HG02678 (cell line): ENCODE data around the gene DYTN.

ENCODE experiments used
- ATAC-seq: cut with Tn5 transposase; IDR thresholded peaks from one replicate; pipeline ENCODE4 v1.9.1; 2021; ENCODE audit warnings: mild to moderate bottlenecking, moderate library complexity; ENCODE audit not compliant: unreplicated experiment

Gene DYTN

GRCh38 chr2:206701952-206702605 lies 16.1 kb downstream of the DYTN start:
- ATAC-seq, result no peak

- no peak for ATAC-seq
These were observed 18.0 kb downstream of the DYTN start for GRCh38 chr2:206700156-206700555.

GRCh38 chr2:206698811-206699210 lies 19.4 kb downstream of the DYTN start:
- no peak for ATAC-seq

GRCh38 chr2:206696910-206697309 lies 21.3 kb downstream of the DYTN start:
- no peak for ATAC-seq

GRCh38 chr2:206693399-206694137 lies 24.6 kb downstream of the DYTN start:
- peak; percentile 72 for ATAC-seq

GRCh38 chr2:206692971-206693370 lies 25.2 kb downstream of the DYTN start:
- ATAC-seq, result no peak

- ATAC-seq, result no peak
These were observed 29.2 kb downstream of the DYTN start for GRCh38 chr2:206688990-206689389.

- ATAC-seq, result no peak
These were observed 29.7 kb downstream of the DYTN start for GRCh38 chr2:206688453-206688852.

- no peak for ATAC-seq
These were observed 34.6 kb downstream of the DYTN start for GRCh38 chr2:206683546-206683945.

- no peak for ATAC-seq
These were observed 47.5 kb downstream of the DYTN start for GRCh38 chr2:206670531-206671319.

GRCh38 chr2:206665251-206665650 lies 52.9 kb downstream of the DYTN start:
- ATAC-seq, result no peak

- no peak for ATAC-seq
These were observed 61.1 kb downstream of the DYTN start for GRCh38 chr2:206657087-206657486.

GRCh38 chr2:206647985-206648384 lies 70.2 kb downstream of the DYTN start:
- no peak for ATAC-seq

- ATAC-seq, result no peak
These were observed 75.8 kb downstream of the DYTN start, which contains the start of gene FAM237A for GRCh38 chr2:206642075-206643025. Gene FAM237A, plus strand, starts transcription at chr2:206642487. Its CDS starts 1,750 bp downstream, at chr2:206644237.

- ATAC-seq, result no peak
These were observed 77.0 kb downstream of the DYTN start for GRCh38 chr2:206641226-206641625.

- ATAC-seq, result no peak
These were observed 78.6 kb downstream of the DYTN start for GRCh38 chr2:206639636-206640035.

GRCh38 chr2:206635015-206635414 lies 83.2 kb downstream of the DYTN start:
- no peak for ATAC-seq

- ATAC-seq, result no peak
These were observed 86.9 kb downstream of the DYTN start for GRCh38 chr2:206631340-206631739.

GRCh38 chr2:206627632-206628031 lies 90.6 kb downstream of the DYTN start:
- no peak for ATAC-seq

GRCh38 chr2:206626108-206626507 lies 92.1 kb downstream of the DYTN start:
- ATAC-seq, result no peak

- ATAC-seq, result no peak
These were observed 99.2 kb downstream of the DYTN start for GRCh38 chr2:206619011-206619410.
